ENCODE data around the gene SNX25. TPM values are rescaled to one million over a fixed set of nuclear protein-coding genes. Genes with fewer than 3 reads are reported as not detected.
A peak's percentile ranks its signal among the peaks of the same experiment; 100 is the strongest.

The SNX25 gene
- total RNA-seq, 2 donors from 2014 or later = 21.4 to 26.0 TPM

GRCh38 chr4:185394568-185395237, 185.3 kb downstream of the SNX25 start:
- peaks cover 5% of the 10 kb centered on the region for H3K4me1 Mint-ChIP-seq
- H3K9me3 Mint-ChIP-seq = no peaks in the 10 kb centered on the region
- Histone ChIP-seq H3K36me3 (ENCODE audit: control insufficient read depth, insufficient read depth, low read length) (peaks cover 11% of the 10 kb centered on the region), H3K27ac (ENCODE audit: low read depth, low read length) (no peak overlapping the region), H3K27me3 (ENCODE audit: control insufficient read depth, insufficient read depth, low read length, poor library complexity, severe bottlenecking) (peaks cover 11% of the 10 kb centered on the region), H3K4me3 (ENCODE audit: low read length) (no peak overlapping the region), H3K9me3 (ENCODE audit: control insufficient read depth, low read length) (no peaks in the 10 kb centered on the region), H3K9ac (ENCODE audit: extremely low read depth, low read length, poor library complexity, severe bottlenecking) (no peak overlapping the region), H3K4me1 (ENCODE audit: control insufficient read depth, insufficient read depth, low read length) (no peaks in the 10 kb centered on the region)
- no peak overlapping the region for H3K27ac Mint-ChIP-seq
- H3K36me3 Mint-ChIP-seq (ENCODE audit: low read depth) = peaks cover 5% of the 10 kb centered on the region
- H3K27me3 Mint-ChIP-seq (ENCODE audit: insufficient read depth) = peaks cover 11% of the 10 kb centered on the region
- no peak for TF ChIP-seq CTCF (conservative IDR thresholded peaks at IDR 0.05)
- no peak for DNase-seq
- H3K4me3 Mint-ChIP-seq = no peak overlapping the region
- 91 to 95% methylated on average over 9 to 12 of the region's 12 CpGs for WGBS, 2 experiments (ENCODE audit: insufficient coverage in 1 of 2, insufficient read length in 1 of 2)

DNA sequence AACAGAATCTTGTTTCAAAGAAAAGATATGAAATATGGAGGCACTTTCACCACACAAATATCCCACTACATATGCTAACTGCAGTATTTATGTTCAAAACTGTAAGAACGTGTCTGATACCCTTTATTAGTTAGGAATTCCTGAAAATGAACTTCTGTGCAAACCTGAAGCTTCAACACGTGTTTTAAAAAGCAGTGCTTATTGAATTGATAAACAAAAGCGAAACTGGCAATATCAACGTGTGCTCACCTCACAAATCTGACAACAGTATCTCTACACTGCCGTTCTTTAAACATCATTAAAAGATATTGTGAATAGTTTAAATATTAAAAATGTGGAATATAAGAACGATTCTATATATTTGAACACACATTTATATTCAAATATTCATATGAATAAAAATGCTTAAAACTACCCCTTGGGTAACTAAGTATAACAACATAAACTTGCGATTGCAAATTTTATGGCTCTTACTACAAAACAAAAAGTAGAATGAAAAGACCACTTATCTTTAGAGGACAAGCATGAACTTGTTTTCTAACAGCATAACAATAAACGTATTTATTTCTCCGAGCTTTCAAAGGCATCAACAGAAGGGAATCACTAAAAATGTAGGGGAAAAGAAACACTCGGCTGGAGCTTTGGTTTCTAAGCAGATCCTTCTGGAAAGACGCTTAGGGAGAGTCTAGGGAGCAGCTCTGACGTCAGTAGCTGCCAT, 186.0 kb downstream of the SNX25 start, which contains the start of gene LRP2BP:
TSS of gene LRP2BP (minus strand) at position 687 of the 718 bp plus-strand sequence. CDS start 17,738 bp downstream, outside the sequence.
- Histone ChIP-seq H3K4me1 (ENCODE audit: control insufficient read depth, insufficient read depth, low read length) (no peaks in the 10 kb centered on the region), H3K27ac (ENCODE audit: low read depth, low read length) (peak within 1 kb of the TSS; percentile 75), H3K27me3 (ENCODE audit: control insufficient read depth, insufficient read depth, low read length, poor library complexity, severe bottlenecking) (peaks cover 11% of the 10 kb centered on the region), H3K9ac (ENCODE audit: extremely low read depth, low read length, poor library complexity, severe bottlenecking) (peak within 1 kb of the TSS; percentile 80), H3K36me3 (ENCODE audit: control insufficient read depth, insufficient read depth, low read length) (peaks cover 18% of the 10 kb centered on the region), H3K9me3 (ENCODE audit: control insufficient read depth, low read length) (no peaks in the 10 kb centered on the region), H3K4me3 (ENCODE audit: low read length) (peak within 1 kb of the TSS; percentile 87)
- WGBS, 2 experiments (ENCODE audit: insufficient coverage in 1 of 2, insufficient read length in 1 of 2) = 67 to 70% methylated on average over 8 to 10 of the region's 12 CpGs
- H3K9me3 Mint-ChIP-seq = no peaks in the 10 kb centered on the region
- no peak for TF ChIP-seq CTCF (conservative IDR thresholded peaks at IDR 0.05)
- H3K4me1 Mint-ChIP-seq = peaks cover 5% of the 10 kb centered on the region
- H3K36me3 Mint-ChIP-seq (ENCODE audit: low read depth) = peaks cover 10% of the 10 kb centered on the region
- peak within 1 kb of the TSS; percentile 95 for H3K27ac Mint-ChIP-seq
- H3K27me3 Mint-ChIP-seq (ENCODE audit: insufficient read depth) = peaks cover 11% of the 10 kb centered on the region
- no peak for DNase-seq
- peak within 1 kb of the TSS; percentile 74 for H3K4me3 Mint-ChIP-seq

GRCh38 chr4:185395956-185396723, 186.7 kb downstream of the SNX25 start:
- H3K9me3 ChIP-seq (ENCODE audit: control insufficient read depth, low read length) = no peaks in the 10 kb centered on the region
- no peaks in the 10 kb centered on the region for H3K4me1 ChIP-seq (ENCODE audit: control insufficient read depth, insufficient read depth, low read length)
- no peak for TF ChIP-seq CTCF (conservative IDR thresholded peaks at IDR 0.05)
- peak overlapping the region; percentile 80 for H3K9ac ChIP-seq (ENCODE audit: extremely low read depth, low read length, poor library complexity, severe bottlenecking)
- Mint-ChIP-seq H3K27ac (peak overlapping the region; percentile 95), H3K4me1 (peaks cover 5% of the 10 kb centered on the region), H3K9me3 (no peaks in the 10 kb centered on the region), H3K27me3 (ENCODE audit: insufficient read depth) (peaks cover 11% of the 10 kb centered on the region), H3K36me3 (ENCODE audit: low read depth) (peaks cover 11% of the 10 kb centered on the region), H3K4me3 (peak overlapping the region; percentile 74)
- H3K27me3 ChIP-seq (ENCODE audit: control insufficient read depth, insufficient read depth, low read length, poor library complexity, severe bottlenecking) = peaks cover 11% of the 10 kb centered on the region
- peak overlapping the region; percentile 87 for H3K4me3 ChIP-seq (ENCODE audit: low read length)
- DNase-seq = peak; percentile 97
- H3K27ac ChIP-seq (ENCODE audit: low read depth, low read length) = peak overlapping the region; percentile 75
- 1 to 2% methylated on average over 66 to 98 of the region's 98 CpGs for whole genome bisulfite sequencing, 2 experiments (ENCODE audit: insufficient coverage in 1 of 2, insufficient read length in 1 of 2)
- H3K36me3 ChIP-seq (ENCODE audit: control insufficient read depth, insufficient read depth, low read length) = peaks cover 25% of the 10 kb centered on the region
